K562 (cell line): ENCODE data around the gene CD46. TPM values are rescaled to one million over a fixed set of nuclear protein-coding genes. Genes with fewer than 3 reads are reported as not detected.

Source experiments
- ATAC-seq: fragments of 200-7000 bp; cut with Tn5 transposase; 3 replicates; pipeline ENCODE4 v1.9.1; 2020; ENCODE audit warnings: moderate library complexity
- BruUV-seq: library from RNA; stranded (reverse); fragments of 400-500 nt; replicated peaks from 2 replicates; lab custom pipeline; 2021; lab: Mats Ljungman, UMichigan
- CTCF ChIA-PET: fragments of 300-600 bp; formaldehyde crosslinking; extraction: SDS; loops from one replicate; lab custom pipeline; 2021; ENCODE audit warnings: low intra/inter-chr PET ratio; lab: Yijun Ruan, JAX
- POLR2A ChIA-PET: fragments of 300-600, 350-650 bp; sonication (Branson Sonifier 250); formaldehyde crosslinking; extraction: SDS; loops from one replicate; lab custom pipeline; 2021; ENCODE audit warnings: antibody characterized with exemption, inconsistent platforms; lab: Yijun Ruan, JAX
- DNase-seq, 4 experiments: peaks; one replicate each; pipeline versions ENCODE4 v3.0.0 to v3.0.0-alpha.2; 2011 to 2018; ENCODE audit warnings: low spot score in 3 of 4, mixed read lengths in 3 of 4; ENCODE audit errors: extremely low read depth in 1 of 4
- FAIRE-seq: peaks from 2 replicates; lab custom pipeline; 2011; peaks lifted over from hg19 to GRCh38; lab: Jason Lieb, UNC
- H2AFZ ChIP-seq: 2 replicates; pipeline ENCODE4 v1.6.0; 2011; ENCODE audit warnings: low read depth, low read length, control low read depth, inconsistent platforms
- H3K27ac ChIP-seq: fragments of 200-600 bp; 3 replicates; pipeline ENCODE4 v1.8.0; 2011; ENCODE audit warnings: low read depth, mild to moderate bottlenecking, control low read depth, inconsistent platforms, low read length, moderate library complexity, mixed read lengths; ENCODE audit errors: extremely low read depth
- H3K27me3 ChIP-seq, 2 experiments: fragments of 300-600 bp in 1 of 2; 2 replicates in 1 of 2; 3 replicates in 1 of 2; pipeline versions ENCODE4 v1.6.0 to v1.8.0; 2011; ENCODE audit warnings: inconsistent platforms in 2 of 2, low read length in 2 of 2, mild to moderate bottlenecking in 1 of 2, mixed read lengths in 1 of 2, moderate library complexity in 1 of 2; ENCODE audit not compliant: control insufficient read depth in 2 of 2, insufficient read depth in 2 of 2
- H3K36me3 ChIP-seq: fragments of 300-600 bp; 3 replicates; pipeline ENCODE4 v1.8.0; 2011; ENCODE audit warnings: mild to moderate bottlenecking, low read length, inconsistent platforms; ENCODE audit not compliant: control insufficient read depth, insufficient read depth
- H3K4me1 ChIP-seq, 2 experiments: fragments of 200-600 bp in 1 of 2; replicated peaks in 1 of 2; 2 replicates in 1 of 2; 3 replicates in 1 of 2; pipeline versions ENCODE4 v1.5.1 to v1.8.0; 2011; ENCODE audit warnings: inconsistent platforms in 2 of 2, low read length in 2 of 2, mild to moderate bottlenecking in 1 of 2, mixed read lengths in 1 of 2, moderate library complexity in 1 of 2; ENCODE audit not compliant: control insufficient read depth in 2 of 2, insufficient read depth in 2 of 2
- H3K4me2 ChIP-seq: 2 replicates; pipeline ENCODE4 v1.6.1; 2011; ENCODE audit warnings: low read length, control low read depth, inconsistent platforms, mixed read lengths; ENCODE audit not compliant: insufficient read depth
- H3K4me3 ChIP-seq: fragments of 200-600 bp; sonication (generic), shearing (Covaris generic); 2 replicates; pipeline ENCODE4 v1.5.1; 2016; ENCODE audit warnings: control low read depth, inconsistent platforms
- H3K79me2 ChIP-seq: fragments of 200-600 bp; 3 replicates; pipeline ENCODE4 v1.8.0; 2011; ENCODE audit warnings: low read length, inconsistent platforms; ENCODE audit not compliant: control insufficient read depth, insufficient read depth
- H3K9ac ChIP-seq, 2 experiments: 2 replicates each; pipeline versions ENCODE4 v1.6.0 to v1.6.1; 2011; ENCODE audit warnings: low read depth in 2 of 2, low read length in 2 of 2, control low read depth in 1 of 2, inconsistent platforms in 1 of 2, mild to moderate bottlenecking in 1 of 2, mixed read lengths in 1 of 2; ENCODE audit not compliant: insufficient read depth in 1 of 2
- H3K9me1 ChIP-seq: one replicate; pipeline ENCODE4 v1.6.0; 2011; ENCODE audit warnings: inconsistent platforms, mild to moderate bottlenecking, low read length, moderate library complexity; ENCODE audit not compliant: control insufficient read depth, insufficient read depth
- H3K9me3 ChIP-seq: replicated peaks from 2 replicates; pipeline ENCODE4 v1.5.1; 2011; ENCODE audit warnings: low read depth, low read length, inconsistent platforms; ENCODE audit not compliant: control insufficient read depth, insufficient read depth
- H4K20me1 ChIP-seq: replicated peaks from 2 replicates; pipeline ENCODE4 v1.6.1; 2011; ENCODE audit warnings: low read length, inconsistent platforms, mixed read lengths; ENCODE audit not compliant: control insufficient read depth, insufficient read depth
- ATF3 ChIP-seq, 2 experiments: fragments of 450-650 bp in 1 of 2; sonication (generic) in 1 of 2; formaldehyde crosslinking in 1 of 2; IDR thresholded peaks in 1 of 2; conservative IDR thresholded peaks in 1 of 2; 2 replicates each; pipeline versions ENCODE4 v1.6.1 to v1.8.1; 2016 to 2023; ENCODE audit warnings: mild to moderate bottlenecking in 2 of 2, moderate library complexity in 2 of 2, inconsistent platforms in 1 of 2, missing genetic modification reagents in 1 of 2
- CBFA2T3 ChIP-seq: fragments of 450-650 bp; IDR thresholded peaks from 2 replicates; pipeline ENCODE4 v1.6.1; 2017
- KDM1A ChIP-seq, 2 experiments: fragments of 450-650 bp; IDR thresholded peaks; 2 replicates each; pipeline ENCODE4 v1.6.1; 2016; ENCODE audit warnings: mild to moderate bottlenecking in 2 of 2
- SNAPC5 ChIP-seq: fragments of 250-450 bp; sonication (Bioruptor Pico); IDR thresholded peaks from 2 replicates; pipeline ENCODE4 v1.8.0; 2021; ENCODE audit warnings: moderate library complexity, mild to moderate bottlenecking, inconsistent platforms
- THRB ChIP-seq: fragments of 450-650 bp; formaldehyde crosslinking; conservative IDR thresholded peaks from 2 replicates; pipeline ENCODE4 v1.4.0; 2022; ENCODE audit warnings: mild to moderate bottlenecking, missing genetic modification characterization
- TSC22D4 ChIP-seq: fragments of 450-650 bp; IDR thresholded peaks from 2 replicates; pipeline ENCODE4 v1.6.1; 2016; ENCODE audit warnings: missing genetic modification characterization, missing biosample characterization, control low read depth
- ZNF282 ChIP-seq: sonication (generic); formaldehyde crosslinking; IDR thresholded peaks from 2 replicates; pipeline ENCODE4 v1.8.1; 2023; ENCODE audit warnings: missing genetic modification reagents
- ZNF384 ChIP-seq: IDR thresholded peaks from 2 replicates; pipeline ENCODE4 v1.6.1; 2012; ENCODE audit warnings: low read depth, low read length, improper control_type of control experiment
- ZNF444 ChIP-seq: fragments of 250-450 bp; sonication (Bioruptor Pico); IDR thresholded peaks from 2 replicates; pipeline ENCODE4 v1.4.0; 2020; ENCODE audit warnings: mild to moderate bottlenecking, moderate library complexity
- WGBS: fragments of 100-300 bp; shearing (Covaris generic); methylation state at CpG from one replicate; pipeline ENCODE4 v1.1.6; 2016; ENCODE audit warnings: low coverage, mixed read lengths; ENCODE audit not compliant: insufficient coverage; ENCODE audit errors: missing lambda C conversion rate; 5-methylcytosine and 5-hydroxymethylcytosine counted together
- in situ Hi-C: fragments of 300-500 bp; cut with MboI; formaldehyde crosslinking; loops from 4 replicates; pipeline ENCODE4 v1.15.0; 2018; ENCODE audit warnings: inconsistent platforms, mixed read lengths
- intact Hi-C: fragments of 100-400 bp; cut with micrococcal nuclease; formaldehyde crosslinking; loops from 2 replicates; pipeline ENCODE4 v1.14.2; 2022
- polyA plus RNA-seq, 8 experiments: library from polyadenylated mRNA; depleted of rRNA in 4 of 8; stranded (reverse) in 5 of 8; unstranded in 3 of 8; fragments of >200 nt; fragmentation: Nextera tagmentation in 2 of 8; fragmentation: Illumina TruSeq in 1 of 8; extraction: Ambion mirVana in 2 of 8; extraction: Trizol in 1 of 8; gene quantifications; 2 replicates each; pipeline versions ENCODE4 v1.2.1 to v1.2.3, GENCODE V29; 2011 to 2014; ENCODE audit warnings: inconsistent platforms in 1 of 8, missing spikeins in 1 of 8
- total RNA-seq, 7 experiments: library from RNA; depleted of rRNA in 6 of 7; stranded (reverse); fragments of >200 nt in 6 of 7; fragmentation: Illumina TruSeq in 2 of 7; extraction: Trizol in 2 of 7; gene quantifications; 2 replicates each; pipeline versions ENCODE4 v1.2.1 to v1.2.3, GENCODE V29; 2011 to 2021; ENCODE audit warnings: low replicate concordance in 1 of 7

Gene CD46
- total and polyA plus RNA-seq, 9 of the 15 experiments (the other 6 are each of a cell fraction or from before 2014, with no cell fraction given), result 87.9 to 374 (median 156) TPM

GRCh38 chr1:207787776-207788175, 35.9 kb downstream of the CD46 start:
- BruUV-seq, result no TSS peak
- no peak overlapping the region for H3K27ac ChIP-seq
- POLR2A ChIA-PET, result interaction anchor here (1.7 to 3.0 kb wide), 2 partner anchors 9 to 11 kb away, joined by 5 to 16 read pairs; no protein-coding TSS in a partner anchor
- CTCF ChIA-PET, result interaction anchor here (0.7 kb wide), 1 partner anchor 25 kb away, joined by 3 read pairs; no protein-coding TSS in a partner anchor
- peak; percentile 25 to 33; a peak in 1 of 4 replicates for TF ChIP-seq KDM1A (IDR thresholded peaks at IDR 0.05)
- TF ChIP-seq CBFA2T3, result peak; percentile 13; the same call in 1 of the 2 replicates
- TF ChIP-seq ZNF444, result no peak
- no peak for DNase-seq
- peaks cover 8% of the 10 kb centered on the region; the same call in 1 of the 3 replicates for H3K79me2 ChIP-seq
- no peaks in the 10 kb centered on the region for H3K9me1 ChIP-seq
- intact Hi-C loops (no loop called here), in situ Hi-C loops (no loop called here)
- no peaks in the 10 kb centered on the region for H4K20me1 ChIP-seq
- no peak overlapping the region for H3K9ac ChIP-seq
- H3K4me2 ChIP-seq, result no peak overlapping the region
- H3K27me3 ChIP-seq, result no peaks in the 10 kb centered on the region
- no peak overlapping the region for H2AFZ ChIP-seq
- FAIRE-seq, result no peak
- no peaks in the 10 kb centered on the region for H3K4me1 ChIP-seq
- no peak overlapping the region for H3K4me3 ChIP-seq
- H3K36me3 ChIP-seq, result peaks cover 94% of the 10 kb centered on the region
- H3K9me3 ChIP-seq, result no peaks in the 10 kb centered on the region
- ATAC-seq, result no peak

DNA sequence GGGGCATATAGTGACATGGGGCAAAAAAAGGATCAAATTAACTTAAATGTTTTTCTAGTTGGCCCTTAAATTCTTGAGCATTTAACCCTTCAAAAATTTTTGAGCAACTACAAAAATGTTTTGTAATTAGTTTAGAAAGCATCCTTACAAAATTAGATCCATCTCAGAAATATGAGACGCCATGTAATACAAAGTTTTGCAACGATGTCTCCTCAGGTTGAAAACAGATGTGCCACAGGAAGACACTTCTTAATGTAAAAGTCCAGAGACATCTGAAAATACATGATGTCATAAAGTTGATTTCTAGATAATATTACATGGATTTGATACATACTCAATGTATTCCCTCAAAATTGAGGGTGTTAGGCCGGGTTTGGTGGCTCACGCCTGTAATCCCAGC, 37.5 kb downstream of the CD46 start:
- no peak for TF ChIP-seq TSC22D4
- TF ChIP-seq ATF3 (IDR thresholded peaks at IDR 0.05), result 0 out of 2 replicates have a peak, but pooled peaks have one; percentile 18
- TF ChIP-seq ATF3 (CRISPR knock-in tag; conservative IDR thresholded peaks at IDR 0.05), result no peak
- no peak for TF ChIP-seq ZNF282 (CRISPR knock-in tag)
- TF ChIP-seq THRB, result no peak
- no peak for TF ChIP-seq ZNF384
- TF ChIP-seq SNAPC5 (CRISPR knock-in tag), result no peak
- CTCF ChIA-PET, result no interaction called here
- H3K9me1 ChIP-seq, result no peaks in the 10 kb centered on the region
- FAIRE-seq (no peak), DNase-seq (no peak), ATAC-seq (no peak)
- H3K4me2 ChIP-seq, result no peak overlapping the region
- no peaks in the 10 kb centered on the region for H3K4me1 ChIP-seq
- peaks cover 95% of the 10 kb centered on the region for H3K36me3 ChIP-seq
- no peak overlapping the region for H3K4me3 ChIP-seq
- BruUV-seq, result no TSS peak
- no peaks in the 10 kb centered on the region for H4K20me1 ChIP-seq
- no peak overlapping the region for H3K27ac ChIP-seq
- POLR2A ChIA-PET, result interaction anchor here (1.0 to 3.0 kb wide), 2 partner anchors 8 to 186 kb away, joined by 3 to 16 read pairs; no protein-coding TSS in a partner anchor
- no peak overlapping the region for H2AFZ ChIP-seq
- H3K9ac ChIP-seq, result no peak overlapping the region
- H3K79me2 ChIP-seq, result no peaks in the 10 kb centered on the region
- no peaks in the 10 kb centered on the region for H3K9me3 ChIP-seq
- 97% methylated on average over 4 of the region's 4 CpGs for WGBS
- in situ Hi-C loops, result no loop called here
- H3K27me3 ChIP-seq, result no peaks in the 10 kb centered on the region
- intact Hi-C loops, result no loop called here
